Mesenchymal stem cell (in vitro differentiated cells and primary cell): ENCODE results near the gene TESPA1.

Experiments
- DNase-seq: peaks from one replicate; pipeline ENCODE4 v3.0.0-alpha.2; 2013
- H2AFZ ChIP-seq: one replicate; pipeline ENCODE4 v1.6.1; 2013; ENCODE audit warnings: low read depth, mild to moderate bottlenecking, control low read depth, inconsistent platforms, low read length, moderate library complexity
- H2AK5ac ChIP-seq: 2 replicates; pipeline ENCODE4 v1.6.1; 2013; ENCODE audit warnings: low read length, moderate library complexity, mild to moderate bottlenecking, inconsistent platforms; ENCODE audit not compliant: severe bottlenecking
- H2BK120ac ChIP-seq: one replicate; pipeline ENCODE4 v1.6.1; 2013; ENCODE audit warnings: low read depth, mild to moderate bottlenecking, inconsistent platforms, low read length, moderate library complexity
- H2BK12ac ChIP-seq, 2 experiments: one replicate each; pipeline ENCODE4 v1.6.1; 2013; ENCODE audit warnings: inconsistent platforms in 2 of 2, low read length in 2 of 2, mild to moderate bottlenecking in 2 of 2, moderate library complexity in 2 of 2, control low read depth in 1 of 2
- H2BK15ac ChIP-seq: one replicate; pipeline ENCODE4 v1.6.1; 2013; ENCODE audit warnings: mild to moderate bottlenecking, low read depth, inconsistent platforms; ENCODE audit not compliant: poor library complexity, severe bottlenecking
- H2BK5ac ChIP-seq: 2 replicates; pipeline ENCODE4 v1.6.1; 2013; ENCODE audit warnings: low read depth, mild to moderate bottlenecking, low read length, control low read depth, inconsistent platforms; ENCODE audit not compliant: poor library complexity, severe bottlenecking
- H3K14ac ChIP-seq, 2 experiments: one replicate each; pipeline ENCODE4 v1.6.1; 2013; ENCODE audit warnings: inconsistent platforms in 2 of 2, low read length in 2 of 2, control low read depth in 1 of 2, mild to moderate bottlenecking in 1 of 2, moderate library complexity in 1 of 2
- H3K18ac ChIP-seq, 2 experiments: one replicate each; pipeline ENCODE4 v1.6.1; 2013; ENCODE audit warnings: inconsistent platforms in 2 of 2, low read length in 2 of 2, control low read depth in 1 of 2, low read depth in 1 of 2, mild to moderate bottlenecking in 1 of 2
- H3K23ac ChIP-seq, 2 experiments: one replicate each; pipeline ENCODE4 v1.6.1; 2013; ENCODE audit warnings: inconsistent platforms in 2 of 2, low read length in 2 of 2, mild to moderate bottlenecking in 2 of 2, moderate library complexity in 2 of 2, control low read depth in 1 of 2
- H3K27ac ChIP-seq: 2 replicates; pipeline ENCODE4 v1.5.1; 2013; ENCODE audit warnings: mild to moderate bottlenecking, moderate library complexity, low read length, control low read depth, inconsistent platforms; ENCODE audit not compliant: poor library complexity, severe bottlenecking
- H3K27me3 ChIP-seq, 2 experiments: 2 replicates each; pipeline versions ENCODE4 v1.6.1 to v1.7.0; 2013; ENCODE audit warnings: low read length in 2 of 2, mild to moderate bottlenecking in 2 of 2, moderate library complexity in 2 of 2, control low read depth in 1 of 2, inconsistent platforms in 1 of 2; ENCODE audit not compliant: control insufficient read depth in 1 of 2, insufficient read depth in 1 of 2
- H3K36me3 ChIP-seq, 2 experiments: 2 replicates each; pipeline versions ENCODE4 v1.6.1 to v1.7.0; 2013; ENCODE audit warnings: low read length in 2 of 2, control low read depth in 1 of 2, inconsistent platforms in 1 of 2, low read depth in 1 of 2, mild to moderate bottlenecking in 1 of 2; ENCODE audit not compliant: insufficient read depth in 2 of 2, control insufficient read depth in 1 of 2
- H3K4ac ChIP-seq, 2 experiments: one replicate each; pipeline ENCODE4 v1.6.1; 2013; ENCODE audit warnings: inconsistent platforms in 2 of 2, low read length in 2 of 2, mild to moderate bottlenecking in 2 of 2, moderate library complexity in 2 of 2, control low read depth in 1 of 2, low read depth in 1 of 2
- H3K4me1 ChIP-seq: 2 replicates; pipeline ENCODE4 v1.6.1; 2013; ENCODE audit warnings: low read depth, low read length, control low read depth; ENCODE audit not compliant: control insufficient read depth, insufficient read depth
- H3K4me2 ChIP-seq: 2 replicates; pipeline ENCODE4 v1.6.1; 2013; ENCODE audit warnings: low read length, mild to moderate bottlenecking, inconsistent platforms; ENCODE audit not compliant: poor library complexity, severe bottlenecking
- H3K4me3 ChIP-seq, 2 experiments: 2 replicates each; pipeline versions ENCODE4 v1.5.1 to v1.7.0; 2013; ENCODE audit warnings: low read length in 2 of 2, mild to moderate bottlenecking in 2 of 2, control low read depth in 1 of 2, low read depth in 1 of 2; ENCODE audit not compliant: insufficient read depth in 1 of 2
- H3K79me1 ChIP-seq: replicated peaks from 2 replicates; pipeline ENCODE4 v1.6.1; 2013; ENCODE audit warnings: mild to moderate bottlenecking, control low read depth, low read length, inconsistent platforms; ENCODE audit not compliant: poor library complexity, severe bottlenecking
- H3K9ac ChIP-seq: 2 replicates; pipeline ENCODE4 v1.7.0; 2013; ENCODE audit warnings: mild to moderate bottlenecking, low read length, moderate library complexity
- H3K9me3 ChIP-seq: 2 replicates; pipeline ENCODE4 v1.7.0; 2013; ENCODE audit warnings: mild to moderate bottlenecking, low read length; ENCODE audit not compliant: control insufficient read depth
- H4K8ac ChIP-seq: one replicate; pipeline ENCODE4 v1.6.1; 2013; ENCODE audit warnings: inconsistent platforms, mild to moderate bottlenecking, low read length, moderate library complexity
- H4K91ac ChIP-seq: one replicate; pipeline ENCODE4 v1.6.1; 2013; ENCODE audit warnings: mild to moderate bottlenecking, low read length, inconsistent platforms
- WGBS: methylation state at CpG from one replicate; pipeline ENCODE4 v1.1.7; 2013; ENCODE audit warnings: mixed read lengths; 5-methylcytosine and 5-hydroxymethylcytosine counted together

TESPA1 gene

DNA sequence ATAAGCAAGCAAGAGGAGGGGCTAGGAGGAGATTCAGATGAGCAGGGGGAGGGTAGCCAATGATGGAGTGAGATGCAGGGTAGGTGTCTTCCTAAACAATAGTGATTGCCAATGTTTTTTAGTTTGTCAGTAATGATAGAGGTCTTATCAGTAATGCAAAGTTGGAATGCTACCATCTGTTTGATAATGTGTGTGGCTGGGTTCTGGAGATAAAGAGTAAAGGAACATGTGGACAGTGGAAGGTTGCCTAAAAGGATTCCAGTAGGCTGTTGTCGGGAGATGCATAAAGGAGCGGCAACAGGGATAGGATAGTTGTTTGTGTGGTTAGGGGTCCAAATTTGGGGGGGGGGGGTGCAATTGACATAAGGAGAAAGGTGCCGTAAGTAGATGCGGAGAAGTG lies 52.5 kb downstream of the TESPA1 start:
- Histone ChIP-seq H3K79me1 (no peaks in the 10 kb centered on the region), H3K4me1 (no peaks in the 10 kb centered on the region), H2BK15ac (no peak overlapping the region), H2BK12ac (no peak overlapping the region), H2BK5ac (no peak overlapping the region), H3K4me3 (no peak overlapping the region), H3K4ac (no peak overlapping the region), H2AK5ac (no peak overlapping the region), H3K9ac (no peak overlapping the region), H3K27ac (no peak overlapping the region), H4K8ac (no peak overlapping the region), H2AFZ (no peak overlapping the region), H3K23ac (no peak overlapping the region), H3K14ac (no peak overlapping the region), H3K36me3 (no peaks in the 10 kb centered on the region), H4K91ac (no peak overlapping the region), H2BK120ac (no peak overlapping the region), H3K27me3 (no peaks in the 10 kb centered on the region), H3K9me3 (no peaks in the 10 kb centered on the region), H3K18ac (no peak overlapping the region), H3K4me2 (no peak overlapping the region)
- DNase-seq = no peak
- 97% methylated on average over 4 of the region's 4 CpGs for WGBS

DNA sequence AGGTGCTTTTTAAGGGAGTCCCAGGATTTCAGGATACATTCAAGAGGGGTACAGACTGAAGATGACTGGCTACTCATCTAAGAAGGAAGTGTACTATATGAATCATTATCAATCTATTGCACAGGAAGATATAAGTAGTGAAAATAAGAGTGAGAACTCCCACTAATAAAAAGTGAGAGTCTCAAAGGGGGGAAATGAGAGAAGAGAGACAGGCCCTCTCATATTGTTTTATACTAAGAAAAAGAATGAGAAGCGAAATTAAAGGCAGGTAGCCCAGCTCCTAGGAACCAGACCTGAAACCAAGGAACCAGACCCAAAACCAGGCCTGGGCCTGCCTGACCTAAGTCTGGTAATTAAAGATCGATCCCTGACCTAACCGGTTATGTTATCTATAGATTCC lies 54.6 kb downstream of the TESPA1 start:
- Histone ChIP-seq H2BK120ac (no peak overlapping the region), H3K4me1 (no peaks in the 10 kb centered on the region), H2BK15ac (no peak overlapping the region), H3K9ac (no peak overlapping the region), H3K4me2 (no peak overlapping the region), H3K14ac (no peak overlapping the region), H2AFZ (no peak overlapping the region), H3K4me3 (no peak overlapping the region), H3K27ac (no peak overlapping the region), H4K8ac (no peak overlapping the region), H3K4ac (no peak overlapping the region), H3K79me1 (no peaks in the 10 kb centered on the region), H3K18ac (no peak overlapping the region), H4K91ac (no peak overlapping the region), H3K27me3 (no peaks in the 10 kb centered on the region), H3K23ac (no peak overlapping the region), H2AK5ac (no peak overlapping the region), H3K36me3 (no peaks in the 10 kb centered on the region), H3K9me3 (no peaks in the 10 kb centered on the region), H2BK5ac (no peak overlapping the region), H2BK12ac (no peak overlapping the region)
- WGBS = 82% methylated on average over 3 of the region's 3 CpGs
- DNase-seq = no peak

DNA sequence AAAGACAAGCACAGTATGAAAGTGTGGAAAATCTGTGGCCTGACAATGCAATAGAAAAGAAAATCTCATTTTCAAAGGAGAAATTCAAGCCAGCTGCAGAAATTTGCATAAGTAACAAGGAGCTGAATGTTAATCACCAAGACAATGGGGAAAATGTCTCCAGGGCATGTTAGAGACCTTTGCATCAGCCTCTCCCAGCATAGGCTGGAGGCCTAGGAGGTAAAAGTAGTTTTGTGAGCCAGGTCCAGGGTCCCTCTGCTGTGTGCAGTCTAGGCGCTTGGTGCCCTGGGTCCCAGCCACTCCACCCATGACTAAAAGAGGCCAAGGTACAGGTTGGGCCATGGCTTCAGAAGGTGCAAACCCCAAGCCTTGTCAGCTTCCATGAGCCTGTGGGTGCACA lies 58.3 kb downstream of the TESPA1 start:
- Histone ChIP-seq H4K91ac (no peak overlapping the region), H3K23ac (no peak overlapping the region), H3K79me1 (no peaks in the 10 kb centered on the region), H3K9ac (no peak overlapping the region), H3K18ac (no peak overlapping the region), H2AFZ (no peak overlapping the region), H3K14ac (no peak overlapping the region), H3K9me3 (no peaks in the 10 kb centered on the region), H3K4me3 (no peak overlapping the region), H4K8ac (no peak overlapping the region), H3K27ac (no peak overlapping the region), H2BK12ac (no peak overlapping the region), H2BK15ac (no peak overlapping the region), H2BK120ac (no peak overlapping the region), H3K4me2 (no peak overlapping the region), H2BK5ac (no peak overlapping the region), H3K4ac (no peak overlapping the region), H3K36me3 (no peaks in the 10 kb centered on the region), H3K27me3 (no peaks in the 10 kb centered on the region), H2AK5ac (no peak overlapping the region), H3K4me1 (no peaks in the 10 kb centered on the region)
- no peak for DNase-seq
- 79% methylated on average over 1 of the region's 1 CpG for whole genome bisulfite sequencing

- Histone ChIP-seq H3K9me3 (no peaks in the 10 kb centered on the region), H3K18ac (no peak overlapping the region), H3K27ac (no peak overlapping the region), H2BK15ac (no peak overlapping the region), H2AFZ (no peak overlapping the region), H4K8ac (no peak overlapping the region), H3K27me3 (no peaks in the 10 kb centered on the region), H3K36me3 (no peaks in the 10 kb centered on the region), H2BK120ac (no peak overlapping the region), H3K9ac (no peak overlapping the region), H2BK5ac (no peak overlapping the region), H3K4me1 (no peaks in the 10 kb centered on the region), H3K79me1 (no peaks in the 10 kb centered on the region), H2AK5ac (no peak overlapping the region), H3K14ac (no peak overlapping the region), H3K23ac (no peak overlapping the region), H4K91ac (no peak overlapping the region), H3K4me2 (no peak overlapping the region), H3K4ac (no peak overlapping the region), H2BK12ac (no peak overlapping the region), H3K4me3 (no peak overlapping the region)
- 88% methylated on average over 6 of the region's 8 CpGs for WGBS
- no peak for DNase-seq
These were observed 59.4 kb downstream of the TESPA1 start for GRCh38 chr12:54924972-54925707.
